PFSK-1 (cell line): ENCODE measurements around the gene COL7A1.

Source experiments
- FOXP2 ChIP-seq: optimal IDR thresholded peaks from 2 replicates; pipeline ENCODE3; 2011; ENCODE audit warnings: borderline replicate concordance, control low read depth, inconsistent platforms; ENCODE audit not compliant: insufficient read depth; ENCODE audit errors: extremely low read length, extremely low read depth
- POLR2AphosphoS5 ChIP-seq: IDR thresholded peaks from 2 replicates; pipeline ENCODE4 v1.6.1; 2012; ENCODE audit warnings: low read depth, mild to moderate bottlenecking, control low read depth, low read length, moderate library complexity
- REST ChIP-seq, 2 experiments: IDR thresholded peaks; 2 replicates each; pipeline versions ENCODE4 v1.6.1 to v1.8.0; 2011 to 2012; ENCODE audit warnings: low read depth in 2 of 2, low read length in 2 of 2, control low read depth in 1 of 2, inconsistent platforms in 1 of 2, mild to moderate bottlenecking in 1 of 2, moderate library complexity in 1 of 2; ENCODE audit not compliant: insufficient read depth in 1 of 2
- SIN3A ChIP-seq: IDR thresholded peaks from 2 replicates; pipeline ENCODE4 v1.6.1; 2012; ENCODE audit warnings: mild to moderate bottlenecking, low read length, moderate library complexity, borderline replicate concordance; ENCODE audit not compliant: insufficient read depth
- TAF1 ChIP-seq: IDR thresholded peaks from 2 replicates; pipeline ENCODE4 v1.6.1; 2012; ENCODE audit warnings: low read length, control low read depth, borderline replicate concordance; ENCODE audit not compliant: insufficient read depth

COL7A1 gene

DNA sequence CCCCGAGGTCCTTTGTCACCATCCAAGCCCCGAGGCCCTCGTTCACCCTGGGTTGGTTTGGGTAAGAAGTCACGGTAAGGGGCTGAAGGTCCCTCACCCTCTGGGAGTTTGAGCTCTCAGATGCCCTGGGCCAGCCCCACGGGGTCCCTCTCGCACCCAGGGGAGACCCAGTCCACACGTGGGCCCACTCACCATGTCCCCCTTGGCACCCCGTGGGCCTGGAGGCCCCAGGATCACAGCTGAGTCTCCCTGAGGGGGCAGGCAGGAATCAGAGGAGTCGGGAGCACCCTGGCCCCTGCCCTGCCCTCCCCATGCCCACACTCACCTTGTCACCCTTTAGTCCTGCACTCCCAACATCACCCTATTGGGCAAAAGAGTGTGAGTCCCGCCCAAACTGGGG is 25.7 kb downstream of the COL7A1 start:
- TF ChIP-seq SIN3A (no peak), TAF1 (no peak), FOXP2 (no peak), POLR2AphosphoS5 (no peak), REST (IDR thresholded peaks at IDR 0.05; ENCODE audit: insufficient read depth in 1 of 2, low read depth in 2 of 2, low read length in 2 of 2) (no peak)

GRCh38 chr3:48568476-48568875 is 26.7 kb downstream of the COL7A1 start:
- TF ChIP-seq REST (IDR thresholded peaks at IDR 0.05; ENCODE audit: insufficient read depth in 1 of 2, low read depth in 2 of 2, low read length in 2 of 2) (no peak), TAF1 (no peak)

- TF ChIP-seq TAF1: no peak
- TF ChIP-seq REST (IDR thresholded peaks at IDR 0.05; ENCODE audit: insufficient read depth in 1 of 2, low read depth in 2 of 2, low read length in 2 of 2): no peak
- no peak for TF ChIP-seq POLR2AphosphoS5
- TF ChIP-seq FOXP2: no peak
- no peak for TF ChIP-seq SIN3A
Measured at GRCh38 chr3:48567500-48567899, 27.6 kb downstream of the COL7A1 start.

DNA sequence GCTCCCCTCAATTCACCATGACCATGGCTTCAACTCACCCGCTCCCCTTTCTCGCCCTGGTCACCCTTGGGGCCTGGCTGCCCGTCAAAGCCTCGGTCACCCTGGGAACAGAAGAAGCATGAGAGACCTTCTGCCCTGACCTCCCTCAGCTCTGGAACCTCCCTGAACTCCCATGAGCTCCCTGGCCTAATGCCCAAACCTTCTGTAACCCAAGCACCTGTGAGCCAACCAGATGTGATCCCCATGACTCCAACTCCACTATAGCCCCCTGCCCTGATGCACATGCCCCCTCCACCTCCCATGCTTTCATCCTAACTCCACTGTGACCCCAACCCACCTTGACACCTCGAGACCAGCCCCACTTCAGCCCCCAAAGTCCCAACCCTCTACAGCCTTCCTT is 28.0 kb downstream of the COL7A1 start:
- TF ChIP-seq FOXP2 (no peak), TAF1 (no peak), REST (IDR thresholded peaks at IDR 0.05; ENCODE audit: insufficient read depth in 1 of 2, low read depth in 2 of 2, low read length in 2 of 2) (no peak), POLR2AphosphoS5 (no peak), SIN3A (no peak)

- TF ChIP-seq POLR2AphosphoS5 (no peak), SIN3A (no peak), FOXP2 (no peak), TAF1 (no peak), REST (IDR thresholded peaks at IDR 0.05; ENCODE audit: insufficient read depth in 1 of 2, low read depth in 2 of 2, low read length in 2 of 2) (no peak)
Measured at GRCh38 chr3:48566401-48566760, 28.7 kb downstream of the COL7A1 start.
